IMR-90 (cell line): Measurements from ENCODE around the gene NKAIN4. TPM values are rescaled to one million over a fixed set of nuclear protein-coding genes. Genes with fewer than 3 reads are reported as not detected.

Experiments
- ATAC-seq: fragments of 200-7000 bp; cut with Tn5 transposase; 2 replicates; pipeline ENCODE4 v1.9.1; 2020; ENCODE audit warnings: low read depth, mild to moderate bottlenecking, moderate library complexity
- BruUV-seq: library from RNA; stranded (reverse); fragments of 400-500 nt; replicated peaks from 2 replicates; lab custom pipeline; 2021; lab: Mats Ljungman, UMichigan
- CTCF ChIA-PET: fragments of 300-600 bp; formaldehyde crosslinking; extraction: SDS; loops from one replicate; lab custom pipeline; 2021; ENCODE audit warnings: antibody characterized with exemption; lab: Yijun Ruan, JAX
- POLR2A ChIA-PET: fragments of 300-600 bp; sonication (Branson Sonifier 250); formaldehyde crosslinking; loops from one replicate; lab custom pipeline; 2022; ENCODE audit warnings: antibody characterized with exemption; ENCODE audit not compliant: unreplicated experiment; lab: Charles Lee
- DNase-seq: peaks from one replicate; pipeline ENCODE4 v3.0.0; 2013
- H2AFZ ChIP-seq: replicated peaks from 2 replicates; pipeline ENCODE3; 2013; ENCODE audit warnings: low read length, mild to moderate bottlenecking; ENCODE audit not compliant: poor library complexity
- H2AK5ac ChIP-seq: 2 replicates; pipeline ENCODE4 v1.6.1; 2013; ENCODE audit warnings: low read depth, low read length, inconsistent platforms
- H2AK9ac ChIP-seq: replicated peaks from 2 replicates; pipeline ENCODE3; 2013; ENCODE audit warnings: mild to moderate bottlenecking, low read depth, low read length, moderate library complexity; ENCODE audit not compliant: poor library complexity
- H2BK120ac ChIP-seq: 2 replicates; pipeline ENCODE4 v1.6.1; 2013; ENCODE audit warnings: low read depth, low read length, inconsistent platforms
- H2BK15ac ChIP-seq: 3 replicates; pipeline ENCODE4 v1.6.1; 2013; ENCODE audit warnings: low read depth, low read length, inconsistent platforms
- H2BK20ac ChIP-seq: 2 replicates; pipeline ENCODE4 v1.6.1; 2013; ENCODE audit warnings: low read depth, mild to moderate bottlenecking, inconsistent platforms, low read length, moderate library complexity
- H2BK5ac ChIP-seq: 2 replicates; pipeline ENCODE4 v1.6.1; 2013; ENCODE audit warnings: mild to moderate bottlenecking, low read depth, low read length, inconsistent platforms; ENCODE audit not compliant: poor library complexity, severe bottlenecking
- H3K14ac ChIP-seq: replicated peaks from 2 replicates; pipeline ENCODE4 v1.6.1; 2013; ENCODE audit warnings: low read depth, low read length, inconsistent platforms
- H3K18ac ChIP-seq: 2 replicates; pipeline ENCODE4 v1.6.1; 2013; ENCODE audit warnings: low read depth, low read length, control low read depth
- H3K23ac ChIP-seq: 2 replicates; pipeline ENCODE4 v1.6.1; 2013; ENCODE audit warnings: low read depth, low read length, inconsistent platforms
- H3K27ac ChIP-seq: 2 replicates; pipeline ENCODE4 v1.5.1; 2013; ENCODE audit warnings: mild to moderate bottlenecking, control low read depth, low read length; ENCODE audit not compliant: insufficient read depth
- H3K27me3 ChIP-seq: 2 replicates; pipeline ENCODE4 v1.6.1; 2013; ENCODE audit warnings: low read length; ENCODE audit not compliant: control insufficient read depth, insufficient read depth
- H3K36me3 ChIP-seq: 2 replicates; pipeline ENCODE4 v1.6.1; 2013; ENCODE audit warnings: low read length, mixed read lengths; ENCODE audit not compliant: control insufficient read depth, insufficient read depth
- H3K4ac ChIP-seq: 2 replicates; pipeline ENCODE4 v1.6.1; 2013; ENCODE audit warnings: low read depth, low read length, inconsistent platforms
- H3K4me1 ChIP-seq: 2 replicates; pipeline ENCODE4 v1.6.1; 2013; ENCODE audit warnings: low read length, mixed read lengths; ENCODE audit not compliant: control insufficient read depth, insufficient read depth
- H3K4me2 ChIP-seq: 2 replicates; pipeline ENCODE4 v1.6.1; 2013; ENCODE audit warnings: low read depth, mild to moderate bottlenecking, control low read depth, low read length, moderate library complexity
- H3K4me3 ChIP-seq: 2 replicates; pipeline ENCODE4 v1.5.1; 2013; ENCODE audit warnings: low read depth, mild to moderate bottlenecking, control low read depth, low read length, moderate library complexity; ENCODE audit not compliant: insufficient read depth
- H3K56ac ChIP-seq: 2 replicates; pipeline ENCODE4 v1.6.1; 2013; ENCODE audit warnings: low read length, inconsistent platforms; ENCODE audit not compliant: insufficient read depth; ENCODE audit errors: extremely low read depth
- H3K79me1 ChIP-seq, 2 experiments: 2 replicates each; pipeline ENCODE4 v1.6.1; 2013; ENCODE audit warnings: low read length in 2 of 2, inconsistent platforms in 1 of 2, low read depth in 1 of 2
- H3K9ac ChIP-seq: 2 replicates; pipeline ENCODE4 v1.6.1; 2013; ENCODE audit warnings: low read depth, low read length, control low read depth
- H3K9me1 ChIP-seq: 2 replicates; pipeline ENCODE4 v1.6.1; 2013; ENCODE audit warnings: low read length, inconsistent platforms; ENCODE audit not compliant: insufficient read depth
- H3K9me3 ChIP-seq: 2 replicates; pipeline ENCODE4 v1.6.1; 2013; ENCODE audit warnings: low read length; ENCODE audit not compliant: control insufficient read depth, insufficient read depth
- H4K20me1 ChIP-seq: 2 replicates; pipeline ENCODE4 v1.6.1; 2013; ENCODE audit warnings: low read length, inconsistent platforms; ENCODE audit not compliant: insufficient read depth
- H4K5ac ChIP-seq: 2 replicates; pipeline ENCODE4 v1.6.1; 2013; ENCODE audit warnings: mild to moderate bottlenecking, low read depth, low read length, control low read depth
- H4K8ac ChIP-seq, 2 experiments: 2 replicates each; pipeline ENCODE4 v1.6.1; 2013; ENCODE audit warnings: low read depth in 2 of 2, low read length in 2 of 2, control low read depth in 1 of 2, inconsistent platforms in 1 of 2
- H4K91ac ChIP-seq: 2 replicates; pipeline ENCODE4 v1.6.1; 2013; ENCODE audit warnings: low read depth, low read length, inconsistent platforms; ENCODE audit not compliant: insufficient read depth
- RAD21 ChIP-seq: IDR thresholded peaks from 2 replicates; pipeline ENCODE4 v1.6.1; 2012; ENCODE audit warnings: low read length, improper control_type of control experiment
- WGBS, 2 experiments: methylation state at CpG; one replicate each; pipeline versions ENCODE4 v1.1.5 to v1.1.7; 2013; ENCODE audit warnings: missing lambda C conversion rate in 2 of 2; ENCODE audit not compliant: insufficient read length in 1 of 2; ENCODE audit errors: extremely low coverage in 2 of 2; 5-methylcytosine and 5-hydroxymethylcytosine counted together
- dilution Hi-C: fragments of 300-500 bp; cut with HindIII; formaldehyde crosslinking; loops from one replicate; pipeline ENCODE4 v1.14.3; 2018; ENCODE audit warnings: low sequenced_read_pairs; ENCODE audit not compliant: unreplicated experiment
- in situ Hi-C: fragments of 300-500 bp; cut with MboI; formaldehyde crosslinking; loops from 3 replicates; pipeline ENCODE4 v1.14.3; 2019; ENCODE audit warnings: low sequenced_read_pairs, inconsistent platforms, mixed read lengths
- intact Hi-C: fragments of 100-400 bp; cut with micrococcal nuclease; formaldehyde crosslinking; loops from 2 replicates; pipeline ENCODE4 v1.10.0; 2022
- polyA plus RNA-seq, 3 experiments: library from polyadenylated mRNA; depleted of rRNA; stranded (reverse); fragments of >200 nt; gene quantifications; 2 replicates each; pipeline ENCODE4 v1.2.3, GENCODE V29; 2012; ENCODE audit warnings: low replicate concordance in 1 of 3
- total RNA-seq: library from RNA; depleted of rRNA; stranded (reverse); fragments of >200 nt; gene quantifications from 2 replicates; pipeline ENCODE4 v1.2.3, GENCODE V29; 2012

Gene NKAIN4
- total and polyA plus RNA-seq, 2 of the 4 experiments (the other 2 are of a cell fraction) = not detected

GRCh38 chr20:63244468-63244867 lies 9.8 kb downstream of the NKAIN4 start:
- ChIA-PET POLR2A (no interaction called here), CTCF (no interaction called here)
- Histone ChIP-seq H2BK120ac (no peak overlapping the region), H4K20me1 (no peaks in the 10 kb centered on the region; the same call in 1 of the 2 replicates), H2BK20ac (no peak overlapping the region), H4K91ac (no peak overlapping the region), H3K14ac (no peak overlapping the region), H2AFZ (no peak overlapping the region), H3K18ac (no peak overlapping the region), H3K27me3 (peaks cover 44% of the 10 kb centered on the region; the same call in 1 of the 2 replicates), H2BK15ac (no peak overlapping the region), H3K56ac (no peak overlapping the region), H4K5ac (no peak overlapping the region), H3K79me1 (no peaks in the 10 kb centered on the region), H3K36me3 (no peaks in the 10 kb centered on the region), H3K4me2 (no peak overlapping the region), H3K27ac (no peak overlapping the region), H3K23ac (no peak overlapping the region), H3K9ac (no peak overlapping the region), H3K4me1 (no peaks in the 10 kb centered on the region), H3K4me3 (no peak overlapping the region), H3K4ac (no peak overlapping the region), H2AK5ac (no peak overlapping the region), H2BK5ac (no peak overlapping the region), H3K9me1 (no peaks in the 10 kb centered on the region), H2AK9ac (no peak overlapping the region), H4K8ac (no peak overlapping the region), H3K9me3 (no peaks in the 10 kb centered on the region)
- 95% methylated on average over 3 of the region's 10 CpGs; no CpG with 5 or more reads in 1 of the 2 experiments for WGBS, 2 experiments
- in situ Hi-C loops = no loop called here
- no peak for TF ChIP-seq RAD21
- dilution Hi-C loops = no loop called here
- intact Hi-C loops = no loop called here
- no peak for ATAC-seq
- no TSS peak for BruUV-seq
- no peak for DNase-seq
